GM18858 (cell line): ENCODE results near the gene RNASEH2A.

Source experiments
- ATAC-seq: cut with Tn5 transposase; IDR thresholded peaks from one replicate; pipeline ENCODE4 v1.9.1; 2021; ENCODE audit not compliant: unreplicated experiment

Gene RNASEH2A

DNA sequence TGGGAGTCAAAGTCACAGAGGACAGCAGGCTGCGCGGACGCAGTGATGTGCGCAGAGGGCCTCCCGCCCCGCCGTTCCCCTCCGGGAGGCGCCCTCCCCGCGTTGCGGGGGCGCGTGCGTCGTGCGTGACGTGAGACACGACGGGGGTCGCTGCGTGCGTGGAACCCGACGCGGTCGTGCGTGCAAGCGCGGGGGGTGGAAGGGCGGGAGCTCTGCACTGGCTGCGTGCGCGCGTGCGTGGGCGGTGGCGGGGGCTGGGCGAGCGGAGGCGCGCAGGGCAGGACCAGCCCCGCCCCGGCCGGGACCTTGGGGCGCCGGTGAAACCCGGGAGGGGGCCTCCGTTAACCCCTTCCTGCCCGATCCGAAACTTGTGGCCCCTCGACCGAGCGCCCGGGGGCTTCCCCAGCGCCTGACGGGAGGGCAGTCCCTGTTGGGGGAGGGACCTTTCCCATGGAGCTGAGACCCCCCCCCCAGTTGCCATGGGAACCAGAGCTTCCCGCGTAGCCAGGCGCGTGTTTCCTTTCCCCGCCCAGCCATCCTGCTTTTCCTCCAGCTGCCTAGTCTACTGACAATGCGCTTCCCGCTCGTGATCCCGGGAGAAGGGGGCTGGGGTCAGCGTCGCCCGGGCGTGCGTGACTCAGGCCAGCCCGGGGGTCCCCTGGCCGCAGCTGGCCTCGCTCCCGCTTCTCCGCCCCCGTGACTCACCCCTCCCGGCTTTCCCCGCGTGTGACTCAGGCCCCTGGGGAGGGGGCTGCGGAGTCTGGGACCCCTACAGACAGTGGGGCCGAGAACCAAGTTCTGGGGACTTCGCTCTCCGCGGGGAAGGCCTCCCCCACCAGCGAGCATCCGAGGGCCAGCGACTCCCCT is 23.7 kb upstream of the RNASEH2A start:
- no peak for ATAC-seq

DNA sequence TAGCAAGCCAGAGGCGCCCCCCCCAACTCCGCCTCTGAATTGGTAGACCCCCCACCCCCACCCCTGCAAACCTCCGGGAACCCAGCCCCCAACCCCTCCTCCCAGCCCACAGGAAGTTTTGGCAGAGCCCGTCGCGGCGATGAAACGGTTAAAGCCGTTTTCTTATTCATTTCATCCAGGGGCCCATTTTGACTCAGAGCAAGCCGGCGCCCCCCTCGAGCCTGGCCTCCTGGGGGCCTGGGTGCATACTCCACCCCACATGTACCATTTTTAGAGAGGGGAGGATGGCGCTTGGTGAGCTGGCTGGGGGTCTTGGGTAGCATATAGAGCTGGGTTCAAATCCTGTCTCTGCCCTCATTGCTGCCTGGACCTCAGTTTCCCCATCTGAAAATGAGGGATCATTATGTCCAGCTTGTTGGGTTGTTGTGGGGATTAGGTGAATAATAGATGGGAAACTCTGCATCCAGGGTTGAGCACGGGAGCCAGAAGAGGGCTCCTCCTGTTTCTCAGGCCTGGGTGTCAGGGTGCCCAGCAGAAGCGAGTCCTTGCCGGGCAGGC is 23.0 kb upstream of the RNASEH2A start:
- no peak for ATAC-seq

DNA sequence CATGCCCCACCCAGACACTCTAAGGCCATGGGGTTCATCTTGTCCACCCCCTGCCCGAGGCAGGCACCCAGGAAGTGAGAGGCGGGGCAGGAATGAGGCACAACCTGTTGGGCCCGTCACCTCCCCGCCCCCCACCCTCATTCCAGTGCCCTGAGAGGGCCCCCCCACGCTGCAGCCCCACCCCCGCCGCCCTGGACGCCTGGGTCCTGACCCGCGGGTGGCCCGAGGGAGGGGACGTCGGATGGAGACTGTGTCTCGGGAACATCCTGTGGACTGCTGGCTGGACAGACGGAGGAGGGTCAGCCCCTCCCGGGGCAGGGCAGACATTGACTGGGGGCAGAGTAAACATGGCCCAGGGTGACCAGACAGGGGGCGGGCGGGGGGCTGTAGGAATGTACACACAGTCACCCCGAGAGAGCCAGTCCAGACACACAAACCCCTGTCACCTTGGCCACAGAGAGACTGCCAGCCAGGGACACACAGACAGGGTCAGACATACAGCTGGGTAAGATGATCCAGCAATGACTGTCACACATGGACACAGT is 22.5 kb upstream of the RNASEH2A start:
- no peak for ATAC-seq

DNA sequence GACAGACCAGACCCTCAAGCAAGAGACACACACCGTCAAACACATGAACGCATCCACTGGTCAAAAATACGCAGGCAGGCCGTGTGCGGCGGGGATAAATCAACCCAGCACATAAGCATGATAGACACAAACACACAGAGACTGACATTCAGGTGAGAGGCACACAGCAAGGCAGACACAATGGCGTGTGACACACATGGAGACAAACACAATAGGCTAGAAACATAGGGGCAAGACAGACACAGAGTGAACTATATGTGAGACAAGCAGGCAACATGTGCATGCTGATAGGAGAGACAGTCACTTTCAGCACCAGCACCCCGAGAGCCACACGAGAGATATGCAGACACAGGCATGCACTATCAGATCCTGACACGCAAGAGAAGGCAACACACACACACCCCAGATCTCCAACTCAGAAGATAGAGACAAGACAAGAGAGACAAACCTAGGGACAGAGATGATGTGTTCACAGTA is 22.0 kb upstream of the RNASEH2A start:
- ATAC-seq: no peak

DNA sequence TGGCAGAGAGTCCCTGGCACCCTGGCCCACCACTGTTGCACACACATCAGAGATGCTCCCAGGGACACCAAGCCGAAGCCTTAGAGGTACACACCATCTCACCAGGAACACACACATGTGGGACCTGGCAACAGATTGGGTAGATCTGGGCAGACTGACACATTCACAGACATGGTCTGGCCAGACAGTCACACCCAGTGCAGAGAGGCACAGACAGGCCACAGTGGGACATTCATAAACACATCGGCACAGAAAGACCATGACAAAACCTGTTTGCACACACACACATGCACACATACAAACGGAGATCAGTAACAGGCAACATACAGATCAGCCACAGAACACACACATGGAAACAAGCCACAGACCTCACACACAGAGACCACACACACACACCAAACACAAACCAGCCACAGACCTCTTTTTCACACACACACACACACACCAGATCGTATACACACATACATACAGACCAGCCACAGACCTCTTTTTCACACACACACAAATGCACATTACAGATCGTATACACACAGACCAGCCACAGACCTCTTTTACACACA is 21.4 kb upstream of the RNASEH2A start:
- no peak for ATAC-seq

DNA sequence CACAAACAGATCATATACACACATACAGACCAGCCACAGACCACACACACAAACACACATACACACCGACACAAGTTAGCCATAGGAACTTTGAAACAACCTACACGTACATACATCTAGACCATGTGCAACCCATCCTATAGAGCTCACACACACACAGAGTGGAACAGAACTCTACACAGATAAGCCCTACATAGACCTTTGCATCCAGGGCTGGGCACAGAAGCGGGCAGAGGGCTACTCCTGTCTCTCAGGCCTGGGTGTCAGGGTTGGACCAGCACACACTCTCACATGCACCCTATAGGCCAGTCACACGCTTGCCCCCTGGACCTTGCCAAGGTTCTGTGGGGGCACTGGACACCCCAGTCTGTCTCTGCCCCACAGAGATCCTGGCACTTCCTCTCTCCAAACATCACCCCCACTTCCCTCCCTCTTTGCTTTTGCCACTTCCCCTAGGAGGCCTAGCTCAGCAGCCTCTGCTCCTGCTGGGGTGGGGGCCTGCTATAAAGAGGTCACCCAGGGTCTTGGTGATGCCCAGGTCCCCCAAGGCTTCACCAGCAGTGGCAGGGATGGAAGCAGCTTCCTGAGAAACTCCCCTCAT is 20.9 kb upstream of the RNASEH2A start:
- no peak for ATAC-seq

DNA sequence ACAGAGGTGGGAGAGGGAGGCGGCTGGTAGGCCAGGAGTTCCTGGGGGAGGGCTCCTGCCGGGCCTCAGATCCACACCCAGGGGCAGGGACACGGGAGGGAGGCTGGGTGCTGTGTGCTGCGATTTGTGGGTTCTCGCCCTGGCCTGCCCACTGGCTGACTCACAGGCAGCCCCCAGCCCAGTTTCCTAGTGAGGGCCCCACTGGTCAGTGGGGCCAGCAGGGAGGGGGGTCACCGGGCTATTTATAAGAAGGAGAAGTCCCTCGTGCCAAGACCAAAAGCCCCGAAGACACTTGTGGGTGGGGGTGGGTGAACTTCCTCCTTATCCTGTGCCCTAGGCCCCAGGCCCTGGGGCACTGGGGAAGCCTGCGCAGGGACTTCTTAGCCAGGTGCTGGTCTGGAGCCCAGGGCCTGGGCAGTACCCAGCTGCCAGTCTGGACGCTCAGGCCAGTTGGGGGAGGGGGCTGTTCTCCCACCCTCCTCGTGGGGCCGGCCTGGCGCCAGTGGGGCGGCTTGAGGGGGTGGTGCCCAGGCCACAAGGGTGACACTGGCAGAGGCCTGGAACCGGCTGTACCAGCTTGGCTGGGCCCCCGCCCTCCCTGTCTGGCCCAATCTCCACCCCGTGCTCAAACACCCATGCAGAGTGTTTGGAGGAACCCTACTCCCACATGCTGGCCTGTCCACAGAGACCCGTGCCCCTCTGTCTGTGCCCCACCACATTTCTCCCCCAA is 20.1 kb upstream of the RNASEH2A start:
- ATAC-seq: no peak

DNA sequence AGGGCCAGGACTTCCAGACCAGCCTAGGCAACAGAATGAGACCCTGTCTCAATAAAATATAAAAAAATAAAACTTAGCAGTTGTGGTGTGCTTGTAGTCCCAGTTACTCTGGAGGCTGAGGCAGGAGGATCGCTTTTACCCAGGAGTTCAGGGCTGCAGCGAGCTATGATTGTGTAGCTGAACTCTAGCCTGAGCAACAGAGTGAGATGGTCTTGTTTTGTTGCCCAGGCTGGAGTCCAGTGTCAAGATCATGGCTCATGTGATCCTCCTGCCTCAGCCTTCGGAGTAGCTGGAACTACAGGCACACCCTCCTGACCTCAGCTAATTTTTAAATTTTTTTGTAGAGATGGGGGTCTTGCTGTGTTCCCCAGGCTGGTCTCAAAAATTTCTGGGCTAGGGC is 19.4 kb upstream of the RNASEH2A start:
- ATAC-seq: no peak

DNA sequence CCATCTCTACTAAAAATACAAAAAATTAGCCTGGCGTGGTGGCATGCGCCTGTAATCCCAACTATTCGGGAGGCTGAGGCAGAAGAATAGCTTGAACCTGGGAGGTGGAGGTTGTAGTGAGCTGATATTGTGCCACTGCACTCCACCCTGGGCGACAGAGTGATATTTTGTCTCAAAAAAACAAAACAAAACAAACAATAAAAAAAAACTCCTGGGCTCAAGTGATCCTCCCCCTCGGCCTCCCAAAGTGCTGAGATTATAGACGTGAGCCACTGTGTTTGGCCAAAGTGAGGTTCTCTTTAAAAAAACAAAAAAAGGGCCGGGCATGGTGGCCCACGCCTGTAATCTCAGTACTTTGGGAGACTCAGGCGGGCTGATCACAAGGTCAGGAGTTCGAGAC is 18.9 kb upstream of the RNASEH2A start:
- no peak for ATAC-seq

DNA sequence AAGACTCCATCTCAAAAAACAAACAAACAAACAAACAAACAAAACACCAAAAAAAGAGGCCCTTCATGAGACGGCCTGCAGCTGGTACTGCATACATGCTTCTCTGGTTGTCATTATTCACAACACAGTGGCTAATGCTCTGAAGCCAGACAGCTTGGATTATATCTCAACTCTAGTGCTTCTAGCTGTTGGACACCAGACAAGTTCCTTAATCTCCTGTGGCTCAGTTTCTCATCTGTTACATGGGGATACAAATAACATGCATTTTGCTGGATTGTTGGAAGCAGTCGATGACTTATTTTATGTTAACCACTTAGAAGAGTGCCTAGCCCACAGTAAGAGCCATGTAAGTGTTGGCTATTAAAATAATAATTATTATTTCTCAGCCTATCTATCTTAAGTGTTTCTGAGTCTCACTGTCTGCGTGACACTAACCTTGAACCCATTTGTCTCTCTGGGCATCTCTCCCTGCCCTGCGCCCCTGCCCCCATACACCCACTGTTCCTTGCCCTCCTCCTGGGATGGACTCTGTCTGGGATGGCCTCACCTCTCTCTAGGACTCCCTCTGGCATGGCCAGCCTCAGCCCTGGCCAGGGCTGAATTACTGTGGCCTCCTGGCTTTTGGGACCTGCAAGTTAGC is 18.2 kb upstream of the RNASEH2A start:
- ATAC-seq: no peak

DNA sequence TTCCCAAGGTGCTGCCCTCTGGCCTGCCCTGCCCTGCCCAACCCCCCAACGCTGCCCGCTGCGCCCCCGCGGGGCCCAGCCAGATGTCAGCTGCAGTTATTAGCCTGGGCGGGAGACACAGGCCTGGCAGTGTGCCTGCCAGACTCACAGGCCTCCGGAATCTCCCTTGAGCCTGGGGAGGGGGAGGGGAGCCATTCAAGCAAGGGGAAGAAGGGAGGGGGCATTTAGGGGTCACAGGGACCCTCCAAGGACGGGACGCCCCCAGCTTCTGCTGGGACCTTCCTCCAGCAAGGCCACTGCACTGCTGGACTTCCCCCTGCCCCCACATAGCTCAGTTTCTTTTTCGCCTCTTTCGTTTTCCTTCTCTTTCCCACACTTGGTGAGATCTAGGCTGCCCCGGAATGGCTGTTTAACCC is 17.7 kb upstream of the RNASEH2A start:
- ATAC-seq: no peak

DNA sequence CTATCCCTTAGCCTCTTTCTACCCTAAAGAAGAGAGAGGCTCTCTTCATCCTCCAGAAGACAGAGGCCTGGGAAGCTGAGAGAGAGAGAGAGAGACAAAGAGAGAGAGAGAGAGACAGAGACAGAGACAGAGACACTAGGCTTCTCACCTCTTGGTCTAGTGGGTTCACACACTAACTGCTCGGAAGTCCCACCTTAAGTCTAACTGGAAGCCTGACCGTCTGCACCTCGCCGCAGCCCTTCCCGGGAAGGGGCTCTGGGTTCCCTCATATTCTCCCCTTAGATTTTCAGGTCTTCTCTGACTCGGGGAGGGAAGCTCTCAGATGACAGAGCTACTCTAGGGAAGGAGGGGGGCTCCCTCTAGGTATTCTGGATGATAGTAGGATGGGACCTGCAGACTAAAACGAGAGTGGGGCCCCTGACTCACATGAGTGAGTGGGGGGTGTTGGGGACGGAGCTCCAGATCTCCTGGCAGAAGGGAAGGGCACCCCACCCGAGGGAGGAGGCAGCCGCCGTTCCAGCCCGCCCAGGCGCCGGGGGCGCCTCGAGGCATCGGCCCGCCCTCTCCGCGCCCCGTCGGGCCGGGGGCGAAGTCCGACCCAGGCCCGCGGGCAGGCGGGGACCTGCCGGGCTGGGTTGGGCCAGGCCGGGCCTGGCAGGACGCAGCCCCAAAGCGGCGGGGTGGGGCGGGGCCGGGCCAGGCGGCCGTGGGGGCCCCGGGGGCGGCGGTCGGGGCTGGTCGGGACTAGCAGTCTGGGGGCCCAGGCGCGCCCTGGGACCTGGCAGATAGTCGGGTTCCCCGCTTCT is 17.1 kb upstream of the RNASEH2A start:
- peak; percentile 0 for ATAC-seq

DNA sequence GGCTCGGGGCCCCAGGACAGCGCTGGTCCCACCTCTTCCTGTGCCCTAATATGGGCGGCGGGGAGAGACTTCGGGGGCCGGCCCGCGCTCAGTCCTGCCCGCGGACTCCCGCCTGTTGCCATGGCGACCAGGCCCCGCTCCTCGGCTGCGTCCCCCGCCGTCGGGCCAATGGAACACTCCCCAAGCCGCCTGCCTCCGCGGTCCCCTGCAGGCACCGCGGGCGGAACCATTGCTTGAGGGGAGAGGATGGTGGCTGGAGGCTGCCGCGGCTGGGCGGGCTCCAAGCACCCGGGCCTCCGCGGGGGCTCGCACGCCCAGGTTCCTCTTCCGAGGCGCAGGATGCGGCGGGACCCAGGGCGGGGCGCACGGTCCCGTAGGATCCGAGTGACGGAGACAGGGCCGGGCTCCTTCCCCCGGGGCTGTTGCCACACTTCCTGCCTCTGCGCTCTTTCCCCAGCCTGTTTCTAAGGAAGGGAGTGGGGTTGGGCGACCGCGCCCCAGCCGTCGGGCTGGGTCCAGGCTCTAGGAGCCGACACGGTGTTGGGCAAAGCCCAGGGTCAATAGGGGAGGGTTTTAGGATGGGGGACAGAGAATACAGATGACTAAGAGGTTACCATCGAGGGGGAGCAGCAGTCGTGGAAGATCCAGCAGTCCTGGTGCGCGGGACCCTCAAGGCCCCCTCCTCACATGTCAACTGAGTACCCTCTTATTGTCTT is 16.3 kb upstream of the RNASEH2A start:
- peak; percentile 31 for ATAC-seq

DNA sequence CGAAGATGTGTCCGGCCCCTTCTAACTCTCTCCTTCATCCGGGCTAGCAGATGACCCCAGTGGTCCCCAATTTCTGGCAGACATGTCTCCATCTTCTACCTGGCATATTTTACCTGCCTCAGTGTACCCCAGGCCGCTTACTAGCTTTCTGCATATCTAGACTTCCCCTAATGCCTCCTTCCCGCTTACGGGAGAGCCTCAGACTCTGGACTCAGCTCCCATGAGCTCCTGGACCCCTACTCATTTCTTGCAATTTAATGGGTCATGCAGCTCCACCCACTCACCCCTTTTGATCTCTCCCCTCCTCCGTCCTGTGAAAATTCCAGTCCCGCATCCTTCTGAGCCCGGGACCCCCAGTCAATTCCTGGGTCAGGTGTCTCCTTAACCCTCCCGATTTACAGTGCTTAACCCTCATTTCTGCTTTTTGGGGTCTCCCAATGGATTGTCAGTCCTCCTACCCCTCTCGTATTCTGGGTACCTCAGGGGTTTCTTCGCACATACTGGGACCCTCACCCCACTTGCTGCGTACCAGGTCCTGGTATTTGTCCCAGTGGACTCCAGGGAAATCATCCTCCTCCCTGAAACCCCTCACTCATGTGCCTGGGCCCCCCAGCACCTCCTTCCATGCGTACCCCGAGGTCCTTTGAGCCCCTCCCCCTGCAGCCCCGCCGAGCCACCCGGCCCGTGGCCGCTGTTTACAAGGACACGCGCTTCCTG is 15.6 kb upstream of the RNASEH2A start:
- ATAC-seq: no peak

DNA sequence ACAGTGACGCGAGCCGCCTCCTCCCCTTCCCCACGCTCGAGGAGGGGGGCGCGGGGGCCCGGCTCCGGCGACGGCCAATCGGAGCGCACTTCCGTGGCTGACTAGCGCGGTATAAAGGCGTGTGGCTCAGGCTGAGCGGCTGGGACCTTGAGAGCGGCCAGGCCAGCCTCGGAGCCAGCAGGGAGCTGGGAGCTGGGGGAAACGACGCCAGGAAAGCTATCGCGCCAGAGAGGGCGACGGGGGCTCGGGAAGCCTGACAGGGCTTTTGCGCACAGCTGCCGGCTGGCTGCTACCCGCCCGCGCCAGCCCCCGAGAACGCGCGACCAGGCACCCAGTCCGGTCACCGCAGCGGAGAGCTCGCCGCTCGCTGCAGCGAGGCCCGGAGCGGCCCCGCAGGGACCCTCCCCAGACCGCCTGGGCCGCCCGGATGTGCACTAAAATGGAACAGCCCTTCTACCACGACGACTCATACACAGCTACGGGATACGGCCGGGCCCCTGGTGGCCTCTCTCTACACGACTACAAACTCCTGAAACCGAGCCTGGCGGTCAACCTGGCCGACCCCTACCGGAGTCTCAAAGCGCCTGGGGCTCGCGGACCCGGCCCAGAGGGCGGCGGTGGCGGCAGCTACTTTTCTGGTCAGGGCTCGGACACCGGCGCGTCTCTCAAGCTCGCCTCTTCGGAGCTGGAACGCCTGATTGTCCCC is 14.9 kb upstream of the RNASEH2A start, which contains the start of gene JUNB:
TSS of gene JUNB (plus strand) at position 142 of the 706 bp plus-strand sequence. CDS start at position 428, 286 bp downstream.
- peak; percentile 19 for ATAC-seq

DNA sequence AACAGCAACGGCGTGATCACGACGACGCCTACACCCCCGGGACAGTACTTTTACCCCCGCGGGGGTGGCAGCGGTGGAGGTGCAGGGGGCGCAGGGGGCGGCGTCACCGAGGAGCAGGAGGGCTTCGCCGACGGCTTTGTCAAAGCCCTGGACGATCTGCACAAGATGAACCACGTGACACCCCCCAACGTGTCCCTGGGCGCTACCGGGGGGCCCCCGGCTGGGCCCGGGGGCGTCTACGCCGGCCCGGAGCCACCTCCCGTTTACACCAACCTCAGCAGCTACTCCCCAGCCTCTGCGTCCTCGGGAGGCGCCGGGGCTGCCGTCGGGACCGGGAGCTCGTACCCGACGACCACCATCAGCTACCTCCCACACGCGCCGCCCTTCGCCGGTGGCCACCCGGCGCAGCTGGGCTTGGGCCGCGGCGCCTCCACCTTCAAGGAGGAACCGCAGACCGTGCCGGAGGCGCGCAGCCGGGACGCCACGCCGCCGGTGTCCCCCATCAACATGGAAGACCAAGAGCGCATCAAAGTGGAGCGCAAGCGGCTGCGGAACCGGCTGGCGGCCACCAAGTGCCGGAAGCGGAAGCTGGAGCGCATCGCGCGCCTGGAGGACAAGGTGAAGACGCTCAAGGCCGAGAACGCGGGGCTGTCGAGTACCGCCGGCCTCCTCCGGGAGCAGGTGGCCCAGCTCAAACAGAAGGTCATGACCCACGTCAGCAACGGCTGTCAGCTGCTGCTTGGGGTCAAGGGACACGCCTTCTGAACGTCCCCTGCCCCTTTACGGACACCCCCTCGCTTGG is 14.1 kb upstream of the RNASEH2A start:
- no peak for ATAC-seq

DNA sequence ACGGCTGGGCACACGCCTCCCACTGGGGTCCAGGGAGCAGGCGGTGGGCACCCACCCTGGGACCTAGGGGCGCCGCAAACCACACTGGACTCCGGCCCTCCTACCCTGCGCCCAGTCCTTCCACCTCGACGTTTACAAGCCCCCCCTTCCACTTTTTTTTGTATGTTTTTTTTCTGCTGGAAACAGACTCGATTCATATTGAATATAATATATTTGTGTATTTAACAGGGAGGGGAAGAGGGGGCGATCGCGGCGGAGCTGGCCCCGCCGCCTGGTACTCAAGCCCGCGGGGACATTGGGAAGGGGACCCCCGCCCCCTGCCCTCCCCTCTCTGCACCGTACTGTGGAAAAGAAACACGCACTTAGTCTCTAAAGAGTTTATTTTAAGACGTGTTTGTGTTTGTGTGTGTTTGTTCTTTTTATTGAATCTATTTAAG is 13.5 kb upstream of the RNASEH2A start:
- no peak for ATAC-seq
